GM18867 (cell line): Measurements from ENCODE around the gene RNF123.
"Not testable (repeated sequence)": the region's sequence is repeated elsewhere in the genome, so short reads cannot be mapped to it uniquely, and the experiment has no call there.

Experiments used
- ATAC-seq: cut with Tn5 transposase; IDR thresholded peaks from one replicate; pipeline ENCODE4 v1.9.1; 2021; ENCODE audit warnings: mild to moderate bottlenecking, moderate library complexity; ENCODE audit not compliant: unreplicated experiment

RNF123 gene

GRCh38 chr3:49675912-49676311 is 13.4 kb upstream of the RNF123 start:
- no peak for ATAC-seq

- ATAC-seq: no peak
Measured at GRCh38 chr3:49680493-49681231, 8.7 kb upstream of the RNF123 start.

GRCh38 chr3:49681232-49681522 is 8.2 kb upstream of the RNF123 start:
- no peak for ATAC-seq

GRCh38 chr3:49681543-49681942 is 7.8 kb upstream of the RNF123 start:
- ATAC-seq: no peak

- ATAC-seq: no peak
Measured at GRCh38 chr3:49683162-49683561, 6.2 kb upstream of the RNF123 start.

- ATAC-seq: not testable (repeated sequence)
Measured at GRCh38 chr3:49684453-49684852, 4.9 kb upstream of the RNF123 start.

GRCh38 chr3:49685103-49685502 is 4.3 kb upstream of the RNF123 start:
- not testable (repeated sequence) for ATAC-seq

- not testable (repeated sequence) for ATAC-seq
Measured at GRCh38 chr3:49685846-49686245, 3.5 kb upstream of the RNF123 start.

GRCh38 chr3:49686346-49686745 is 3.0 kb upstream of the RNF123 start:
- not testable (repeated sequence) for ATAC-seq

GRCh38 chr3:49686769-49687423 is 2.5 kb upstream of the RNF123 start:
- not testable (repeated sequence) for ATAC-seq

- ATAC-seq: not testable (repeated sequence)
Measured at GRCh38 chr3:49687424-49687795, 1.9 kb upstream of the RNF123 start.

GRCh38 chr3:49688338-49689045 is 865 bp upstream of the RNF123 start:
- not testable (repeated sequence) for ATAC-seq

GRCh38 chr3:49689908-49690624 is 709 bp downstream of the RNF123 start:
- ATAC-seq: not testable (repeated sequence)

GRCh38 chr3:49690856-49691255 is 1.5 kb downstream of the RNF123 start:
- ATAC-seq: not testable (repeated sequence)

GRCh38 chr3:49691481-49691880 is 2.1 kb downstream of the RNF123 start:
- ATAC-seq: not testable (repeated sequence)

GRCh38 chr3:49694409-49695070 is 5.2 kb downstream of the RNF123 start:
- ATAC-seq: not testable (repeated sequence)

GRCh38 chr3:49695350-49696015 is 6.1 kb downstream of the RNF123 start:
- ATAC-seq: not testable (repeated sequence)

GRCh38 chr3:49699281-49699979 is 10.1 kb downstream of the RNF123 start:
- no peak for ATAC-seq

GRCh38 chr3:49700014-49700413 is 10.7 kb downstream of the RNF123 start:
- no peak for ATAC-seq
